ENCODE data around the gene ITGB1BP2. TPM values are rescaled to one million over a fixed set of nuclear protein-coding genes. Genes with fewer than 3 reads are reported as not detected.

Gene ITGB1BP2
- total RNA-seq, 1 experiment from 2014 or later: 3.5 TPM

GRCh38 chrX:71296806-71297205 lies 4.7 kb upstream of the ITGB1BP2 start:
- no peak for ATAC-seq
- BruUV-seq (replicated peaks): no TSS peak
- Histone ChIP-seq H3K4me1 (ENCODE audit: control insufficient read depth in 1 of 2, insufficient read depth in 2 of 2, low read length in 2 of 2) (no peaks in the 10 kb centered on the region), H3K4me2 (ENCODE audit: low read length) (no peak overlapping the region), H3K27ac (ENCODE audit: low read depth, low read length) (no peak overlapping the region), H3K9me3 (ENCODE audit: control insufficient read depth in 1 of 2, insufficient read depth in 1 of 2, low read depth in 1 of 2, low read length in 2 of 2) (no peaks in the 10 kb centered on the region), H3K27me3 (ENCODE audit: insufficient read depth, low read length) (no peaks in the 10 kb centered on the region), H3K9ac (ENCODE audit: low read length) (no peak overlapping the region), H3K36me3 (ENCODE audit: control insufficient read depth in 1 of 2, insufficient read depth in 2 of 2, low read length in 2 of 2) (peaks cover 27 to 36% of the 10 kb centered on the region in 2 experiments), H2AFZ (ENCODE audit: low read depth, low read length, poor library complexity, severe bottlenecking) (no peak overlapping the region), H3K79me2 (ENCODE audit: insufficient read depth, low read length) (peaks cover 25% of the 10 kb centered on the region), H3K9me2 (ENCODE audit: insufficient read depth) (no peaks in the 10 kb centered on the region), H4K20me1 (ENCODE audit: insufficient read depth) (no peaks in the 10 kb centered on the region), H3K4me3 (replicated peaks in 1 of 2; ENCODE audit: low read depth in 1 of 2, low read length in 2 of 2) (no peak overlapping the region)
- ChIA-PET POLR2A (no interaction called here), CTCF (no interaction called here), RAD21 (ENCODE audit: low non-redundant PET in 1 of 2, low total read pairs in 2 of 2, uncharacterized antibody in 2 of 2, unreplicated experiment in 2 of 2) (no interaction called here)
- DNase-seq (ENCODE audit: low read depth, low spot score): no peak
- intact Hi-C loops (cut with micrococcal nuclease): no loop called here
- TF ChIP-seq JUND (IDR thresholded peaks at IDR 0.05): no peak
- TF ChIP-seq TCF7L2 (IDR thresholded peaks at IDR 0.05; ENCODE audit: borderline replicate concordance, extremely low read depth, insufficient read depth, insufficient read length): no peak
- no peak for TF ChIP-seq SRF (IDR thresholded peaks at IDR 0.05; ENCODE audit: low read depth)
- TF ChIP-seq YY1 (IDR thresholded peaks at IDR 0.05; ENCODE audit: extremely low read depth, insufficient replicate concordance, low read depth, low read length): no peak
- no peak for TF ChIP-seq EZH2 (IDR thresholded peaks at IDR 0.05)
- TF ChIP-seq POLR2AphosphoS5 (IDR thresholded peaks at IDR 0.05; ENCODE audit: low read depth, low read length): no peak
- TF ChIP-seq CBX3 (IDR thresholded peaks at IDR 0.05; ENCODE audit: low read depth): no peak
- TF ChIP-seq SIN3A (IDR thresholded peaks at IDR 0.05; ENCODE audit: low read depth): no peak
- TF ChIP-seq ATF3 (IDR thresholded peaks at IDR 0.05): no peak
- no peak for TF ChIP-seq SP1 (IDR thresholded peaks at IDR 0.05; ENCODE audit: low read depth)
- no peak for TF ChIP-seq POLR2A (IDR thresholded peaks at IDR 0.05; ENCODE audit: borderline replicate concordance, extremely low read depth, insufficient read depth, insufficient read length)
- no peak for TF ChIP-seq ZBTB33 (IDR thresholded peaks at IDR 0.05; ENCODE audit: extremely low read depth, insufficient replicate concordance, low read length)
- no peak for TF ChIP-seq CTCF (IDR thresholded peaks at IDR 0.05 in 2 of 3, conservative IDR thresholded peaks at IDR 0.05 in 1 of 3; ENCODE audit: borderline replicate concordance in 1 of 3, insufficient read depth in 1 of 3, low read depth in 2 of 3, low read length in 2 of 3)
- TF ChIP-seq EGR1 (IDR thresholded peaks at IDR 0.05; ENCODE audit: low read depth): no peak
- no peak for TF ChIP-seq MAX (IDR thresholded peaks at IDR 0.05)
- TF ChIP-seq RAD21 (IDR thresholded peaks at IDR 0.05; ENCODE audit: low read depth): no peak
